ENCODE data around the gene FLYWCH2.

DNA sequence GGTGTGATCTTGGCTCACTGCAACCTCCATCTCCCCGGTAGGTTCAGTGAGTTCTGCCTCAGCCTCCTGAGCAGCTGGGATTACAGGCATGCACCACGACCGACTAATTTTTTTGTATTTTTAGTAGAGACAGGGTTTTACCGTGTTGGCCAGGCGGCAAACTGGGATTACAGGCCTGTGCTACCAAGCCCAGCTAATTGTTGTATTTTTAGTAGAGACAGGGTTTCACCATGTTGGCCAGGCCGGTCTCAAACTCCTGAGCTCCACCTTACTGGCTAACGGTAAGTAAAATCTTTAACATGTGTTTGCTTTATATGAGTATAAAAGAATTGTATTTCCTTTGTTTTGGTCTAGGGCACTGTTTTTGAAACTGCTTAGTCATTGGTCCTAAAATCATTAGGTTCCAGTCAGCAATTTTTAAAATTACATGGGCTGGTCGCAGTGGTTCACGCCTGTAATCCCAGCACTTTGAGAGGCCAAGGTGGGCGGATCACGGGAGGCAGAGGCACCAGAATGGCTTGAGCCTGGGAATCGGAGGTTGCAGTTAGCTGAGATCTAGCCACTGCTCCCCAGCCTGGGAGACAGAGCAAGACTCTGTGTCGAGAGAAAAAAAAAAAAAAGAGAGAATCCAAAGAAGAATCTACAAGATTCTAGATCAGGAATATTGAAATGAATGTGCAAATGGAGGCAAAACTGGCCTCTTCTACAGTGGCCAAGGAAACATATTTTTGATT is 32.3 kb downstream of the FLYWCH2 start:
- TF ChIP-seq ELF4 (IDR thresholded peaks at IDR 0.05), result no peak
- no peak for TF ChIP-seq FOXA1 (IDR thresholded peaks at IDR 0.05)
- TF ChIP-seq LEF1 (IDR thresholded peaks at IDR 0.05; ENCODE audit: borderline replicate concordance), result no peak

Data from HEK293T (cell line).